Effector memory CD4-positive, alpha-beta T cell (primary cell): ENCODE measurements around the gene NFKBIE.

ENCODE experiments used
- DNase-seq, 3 donors: peaks; one replicate each; pipeline ENCODE4 v3.0.0-alpha.2; 2020
- H3K27ac ChIP-seq: 2 replicates; pipeline ENCODE4 v1.7.0; 2013; ENCODE audit warnings: mild to moderate bottlenecking, low read length, moderate library complexity; ENCODE audit not compliant: insufficient read depth, poor library complexity, severe bottlenecking
- H3K27me3 ChIP-seq: replicated peaks from 2 replicates; pipeline ENCODE4 v1.7.0; 2013; ENCODE audit warnings: mild to moderate bottlenecking, low read length; ENCODE audit not compliant: insufficient read depth, control insufficient read depth, poor library complexity, severe bottlenecking
- H3K36me3 ChIP-seq: 2 replicates; pipeline ENCODE4 v1.7.0; 2013; ENCODE audit warnings: mild to moderate bottlenecking, low read length, moderate library complexity; ENCODE audit not compliant: control insufficient read depth, insufficient read depth
- H3K4me1 ChIP-seq: 2 replicates; pipeline ENCODE4 v1.7.0; 2013; ENCODE audit warnings: low read length, mild to moderate bottlenecking; ENCODE audit not compliant: control insufficient read depth, insufficient read depth, poor library complexity, severe bottlenecking
- H3K4me3 ChIP-seq: 2 replicates; pipeline ENCODE4 v1.7.0; 2013; ENCODE audit warnings: low read length, low read depth, mild to moderate bottlenecking; ENCODE audit not compliant: insufficient read depth, poor library complexity, severe bottlenecking
- H3K9me3 ChIP-seq: 2 replicates; pipeline ENCODE4 v1.7.0; 2013; ENCODE audit warnings: mild to moderate bottlenecking, low read length, moderate library complexity; ENCODE audit not compliant: control insufficient read depth

Gene NFKBIE

DNA sequence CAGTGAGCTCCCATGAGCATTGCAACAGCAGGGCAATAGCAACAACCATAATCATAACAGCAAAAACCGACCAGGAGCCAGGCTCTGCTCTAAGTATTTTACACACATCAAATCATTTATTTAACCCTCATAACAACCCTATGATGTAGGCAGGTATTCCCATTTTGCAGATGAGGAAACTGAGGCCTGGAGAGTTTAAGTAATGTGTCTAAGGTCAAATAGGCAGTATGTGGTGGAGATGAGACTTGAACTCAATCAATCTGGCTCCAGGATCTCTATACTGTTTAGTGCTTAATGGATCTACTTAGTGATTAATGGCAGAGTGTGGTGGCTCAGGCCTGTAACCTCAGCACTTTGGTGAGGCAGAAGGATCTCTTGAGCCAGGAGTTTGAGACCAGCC lies 8.3 kb upstream of the NFKBIE start:
- Histone ChIP-seq H3K9me3 (no peaks in the 10 kb centered on the region), H3K4me3 (no peak overlapping the region), H3K27me3 (peaks cover 44% of the 10 kb centered on the region), H3K27ac (no peak overlapping the region), H3K4me1 (peaks cover 10% of the 10 kb centered on the region), H3K36me3 (no peaks in the 10 kb centered on the region)
- no peak for DNase-seq

DNA sequence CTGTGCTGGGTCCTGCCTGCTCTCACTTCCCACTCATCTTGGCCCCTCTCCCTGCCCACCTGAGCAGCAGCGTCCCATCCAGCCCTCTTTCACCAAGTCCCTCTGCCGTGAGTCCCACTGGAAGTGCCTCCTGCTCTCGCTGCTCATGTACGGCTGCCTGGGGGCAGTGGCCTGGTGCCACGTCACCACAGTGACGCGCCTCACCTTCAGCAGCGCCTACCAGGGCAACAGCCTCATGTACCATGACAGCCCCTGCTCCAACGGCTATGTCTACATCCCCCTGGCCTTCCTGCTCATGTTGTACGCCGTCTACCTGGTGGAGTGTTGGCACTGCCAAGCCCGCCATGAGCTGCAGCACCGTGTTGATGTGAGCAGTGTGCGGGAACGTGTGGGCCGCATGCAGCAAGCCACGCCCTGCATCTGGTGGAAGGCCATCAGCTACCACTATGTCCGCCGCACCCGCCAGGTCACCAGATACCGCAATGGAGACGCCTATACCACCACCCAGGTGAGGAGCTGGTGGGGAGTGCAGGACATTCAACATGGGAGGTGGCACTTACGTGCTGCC lies 7.7 kb upstream of the NFKBIE start:
- no peak overlapping the region for H3K27ac ChIP-seq
- no peak for DNase-seq
- no peaks in the 10 kb centered on the region for H3K9me3 ChIP-seq
- peaks cover 10% of the 10 kb centered on the region for H3K4me1 ChIP-seq
- no peak overlapping the region for H3K4me3 ChIP-seq
- no peaks in the 10 kb centered on the region for H3K36me3 ChIP-seq
- peaks cover 47% of the 10 kb centered on the region for H3K27me3 ChIP-seq

DNA sequence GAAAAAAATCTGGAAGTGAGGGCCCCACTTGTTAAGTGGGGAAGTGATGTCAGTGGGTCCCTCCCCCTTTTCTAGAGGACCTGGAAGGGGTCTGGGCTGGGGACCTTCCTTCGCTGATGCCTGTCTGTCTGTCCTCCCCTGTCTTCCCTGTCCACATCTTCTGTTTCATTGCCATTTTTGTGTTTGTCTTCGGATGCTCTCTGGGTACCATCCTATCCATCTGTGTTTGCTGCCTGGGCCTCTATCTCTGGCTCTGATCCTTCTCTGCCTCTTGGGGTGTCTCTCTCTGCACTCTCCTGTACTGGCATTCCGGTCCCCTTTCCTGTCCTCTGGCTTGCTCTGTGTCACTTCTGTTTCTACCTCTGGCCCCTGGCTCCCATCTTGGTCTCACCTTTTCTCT lies 7.2 kb upstream of the NFKBIE start:
- Histone ChIP-seq H3K36me3 (no peaks in the 10 kb centered on the region), H3K27me3 (peaks cover 47% of the 10 kb centered on the region), H3K27ac (no peak overlapping the region), H3K4me1 (peaks cover 10% of the 10 kb centered on the region), H3K9me3 (no peaks in the 10 kb centered on the region), H3K4me3 (no peak overlapping the region)
- DNase-seq = no peak

DNA sequence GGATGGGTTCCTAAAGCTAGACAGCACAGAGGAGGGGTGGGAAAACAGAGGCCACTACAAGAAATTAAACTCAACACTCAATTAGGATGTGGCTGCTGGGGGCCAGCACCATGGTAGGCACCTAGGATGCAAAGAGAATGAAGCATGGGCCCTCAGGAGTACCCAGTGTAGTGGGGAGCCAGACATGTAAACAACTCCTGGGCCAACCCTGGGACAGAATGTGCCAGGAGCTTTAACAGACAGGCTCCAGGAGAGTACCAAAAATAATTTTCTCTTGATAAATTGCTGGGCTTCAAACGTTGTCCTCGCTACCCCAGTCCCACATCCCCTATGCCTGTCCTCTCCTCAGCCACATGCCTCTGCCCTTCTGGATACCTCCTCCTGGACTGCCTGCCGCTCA lies 6.6 kb upstream of the NFKBIE start:
- peaks cover 45% of the 10 kb centered on the region for H3K27me3 ChIP-seq
- no peaks in the 10 kb centered on the region for H3K36me3 ChIP-seq
- peaks cover 10% of the 10 kb centered on the region for H3K4me1 ChIP-seq
- H3K27ac ChIP-seq = no peak overlapping the region
- no peaks in the 10 kb centered on the region for H3K9me3 ChIP-seq
- no peak overlapping the region for H3K4me3 ChIP-seq
- no peak for DNase-seq

DNA sequence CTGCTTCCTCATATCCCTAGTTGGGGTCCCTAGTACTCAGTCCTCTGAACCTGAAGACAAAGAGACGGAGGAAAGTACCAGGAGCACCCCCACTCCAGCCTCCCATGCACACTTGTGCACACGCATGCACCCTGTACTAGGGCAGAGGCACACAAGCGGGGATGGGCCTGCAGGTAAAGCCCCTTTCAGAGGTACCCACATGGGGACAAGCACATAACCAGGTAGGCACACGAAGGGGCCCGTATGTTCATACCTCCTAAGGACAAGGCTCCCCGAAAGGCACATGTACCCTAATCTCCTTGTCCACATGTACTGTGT lies 6.0 kb upstream of the NFKBIE start:
- Histone ChIP-seq H3K4me3 (no peak overlapping the region), H3K4me1 (peaks cover 9% of the 10 kb centered on the region), H3K9me3 (no peaks in the 10 kb centered on the region), H3K27ac (no peak overlapping the region), H3K36me3 (no peaks in the 10 kb centered on the region), H3K27me3 (peaks cover 39% of the 10 kb centered on the region)
- DNase-seq = no peak

DNA sequence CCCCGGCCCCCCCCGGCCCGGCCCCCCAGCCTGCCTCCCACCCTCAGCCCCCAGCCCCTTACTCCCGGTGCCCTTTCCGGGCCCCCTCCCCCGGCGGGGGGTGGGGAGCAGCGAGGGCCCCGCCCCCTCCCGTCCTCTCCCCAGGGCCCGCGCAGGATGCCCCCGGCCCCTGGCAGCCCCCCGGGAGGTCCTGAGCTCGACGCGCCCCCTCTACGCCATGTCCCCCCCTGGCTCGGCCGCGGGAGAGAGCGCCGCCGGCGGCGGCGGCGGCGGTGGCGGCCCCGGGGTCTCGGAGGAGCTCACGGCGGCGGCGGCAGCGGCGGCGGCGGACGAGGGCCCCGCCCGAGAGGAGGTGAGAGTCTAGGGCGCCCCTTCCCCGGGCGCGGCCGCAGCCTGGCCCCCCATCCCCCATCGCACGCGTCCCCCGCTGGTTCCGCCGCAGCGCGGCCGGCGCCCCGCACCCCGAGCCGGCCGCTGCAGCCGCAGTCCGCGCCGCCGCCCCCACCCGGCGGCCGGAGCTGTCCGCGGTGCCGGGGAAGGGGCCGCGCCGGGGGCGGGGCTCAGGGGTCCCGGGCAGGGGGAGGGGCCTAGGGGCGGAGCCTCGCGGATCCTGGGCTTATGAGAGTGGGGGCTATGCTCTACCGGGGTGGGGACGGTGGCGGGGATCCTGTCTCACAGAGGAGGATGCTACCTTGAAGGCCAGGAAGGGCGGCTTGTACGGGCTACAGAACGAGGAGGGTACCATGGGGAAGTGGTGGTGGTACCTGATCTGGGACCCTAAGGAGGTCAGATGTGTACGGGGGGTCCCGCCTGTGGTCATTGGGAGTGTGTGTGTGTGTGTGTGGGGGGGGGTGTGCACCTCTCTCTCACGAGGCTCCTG lies 5.4 kb upstream of the NFKBIE start:
- Histone ChIP-seq H3K27me3 (peaks cover 35% of the 10 kb centered on the region), H3K4me3 (no peak overlapping the region), H3K36me3 (no peaks in the 10 kb centered on the region), H3K27ac (no peak overlapping the region), H3K4me1 (peaks cover 5% of the 10 kb centered on the region), H3K9me3 (no peaks in the 10 kb centered on the region)
- DNase-seq = no peak

DNA sequence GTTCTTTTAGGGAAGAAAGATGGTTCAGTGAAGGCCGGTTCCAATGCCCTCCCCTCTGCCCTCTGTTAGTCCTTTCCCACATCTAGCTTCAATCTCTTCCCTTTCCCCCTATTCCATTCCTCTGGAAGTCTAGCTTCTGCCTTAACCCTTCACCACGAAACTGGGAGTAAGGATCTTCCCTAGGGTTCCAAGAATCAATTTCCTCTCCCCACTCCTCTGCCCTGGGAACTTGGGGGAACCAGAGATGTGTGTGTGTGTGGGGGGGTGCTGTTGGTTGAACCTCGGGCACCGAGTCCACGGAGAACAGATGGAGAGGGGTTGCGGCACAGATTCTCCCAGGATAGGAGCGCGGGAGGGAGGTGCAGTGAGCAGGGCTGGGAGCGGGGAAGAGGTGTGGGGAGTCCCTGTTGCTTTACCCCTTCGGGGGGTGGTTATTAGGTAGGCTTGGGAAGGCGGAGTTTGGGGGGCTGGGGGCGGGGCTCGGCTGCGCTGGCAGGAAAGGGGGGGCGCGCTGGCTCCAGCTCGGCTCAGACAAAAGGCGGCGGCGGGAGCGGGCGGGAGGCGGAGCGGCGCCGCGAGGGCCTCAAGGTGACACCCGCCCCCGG lies 4.7 kb upstream of the NFKBIE start, which contains the start of gene TMEM151B:
Gene TMEM151B (plus strand): TSS at position 530 of the 605 bp plus-strand sequence. CDS start 293 bp downstream, outside the sequence.
- no peak for DNase-seq
- Histone ChIP-seq H3K4me3 (no peak within 1 kb of the TSS), H3K27ac (no peak within 1 kb of the TSS), H3K27me3 (peaks cover 30% of the 10 kb centered on the region), H3K36me3 (no peaks in the 10 kb centered on the region), H3K9me3 (no peaks in the 10 kb centered on the region), H3K4me1 (peaks cover 5% of the 10 kb centered on the region)

DNA sequence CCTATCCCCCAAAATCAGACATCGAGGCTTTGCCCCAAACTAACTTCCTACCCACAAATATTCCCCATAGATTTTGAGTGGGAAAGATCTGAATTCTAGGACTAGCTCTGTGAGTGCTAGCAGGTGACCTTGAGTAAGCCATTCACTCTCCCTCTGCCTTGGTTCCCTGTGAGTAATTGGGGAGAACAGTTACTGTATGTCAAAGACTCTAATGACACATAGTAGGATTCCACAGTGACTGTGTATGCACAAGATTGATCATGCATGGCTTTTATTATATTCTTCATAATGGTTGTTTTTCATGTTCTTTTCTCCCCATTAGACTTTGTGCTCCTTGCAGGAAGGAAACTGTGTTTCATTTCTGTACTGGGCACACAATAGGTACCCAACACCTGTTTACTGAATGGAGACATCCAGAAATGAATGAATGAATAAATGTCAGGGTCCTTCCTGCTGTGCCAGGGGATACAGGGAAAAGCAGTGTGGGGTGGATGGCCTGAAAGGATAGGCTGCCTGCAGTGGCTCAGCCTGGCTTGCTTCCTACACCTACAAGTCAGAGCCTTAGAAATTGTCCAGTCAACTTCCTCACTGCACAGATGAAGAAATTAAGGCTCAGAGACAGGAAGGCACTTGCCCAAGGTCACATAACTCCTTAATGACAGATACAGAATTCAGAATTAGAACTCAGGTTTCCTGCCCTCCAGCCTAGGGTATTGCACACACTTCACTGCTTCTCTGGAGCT lies 4.0 kb upstream of the NFKBIE start:
- peaks cover 9% of the 10 kb centered on the region for H3K4me1 ChIP-seq
- DNase-seq = no peak
- no peak overlapping the region for H3K4me3 ChIP-seq
- no peaks in the 10 kb centered on the region for H3K9me3 ChIP-seq
- no peaks in the 10 kb centered on the region for H3K36me3 ChIP-seq
- H3K27me3 ChIP-seq = peaks cover 27% of the 10 kb centered on the region
- H3K27ac ChIP-seq = no peak overlapping the region

DNA sequence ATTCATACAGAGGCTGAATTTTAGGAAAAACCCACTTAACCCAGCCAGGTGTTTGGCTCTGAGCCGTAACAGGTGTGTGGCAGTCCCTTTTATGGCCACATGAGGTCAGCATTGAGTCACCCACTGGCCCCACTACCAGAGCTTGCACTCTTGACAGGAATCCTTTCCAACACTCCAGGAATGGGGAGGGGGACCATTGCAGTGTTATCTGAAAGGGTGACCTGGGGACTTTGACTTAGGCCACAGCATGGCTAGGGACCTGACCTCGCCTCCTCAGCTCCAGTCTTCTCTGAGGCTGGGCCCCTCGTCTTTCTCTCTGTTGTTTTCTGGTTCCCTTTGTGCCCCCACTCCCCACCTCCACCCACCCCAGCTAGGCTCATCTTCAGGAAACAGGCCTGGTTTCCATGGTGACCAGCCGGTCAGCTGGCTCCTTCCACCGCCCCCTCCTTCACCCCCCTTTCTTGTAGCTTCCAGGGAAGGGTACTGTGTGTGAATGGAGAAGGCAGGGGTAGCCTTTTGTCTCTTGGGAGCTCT lies 2.8 kb upstream of the NFKBIE start:
- no peak overlapping the region for H3K4me3 ChIP-seq
- peaks cover 26% of the 10 kb centered on the region for H3K27me3 ChIP-seq
- no peaks in the 10 kb centered on the region for H3K9me3 ChIP-seq
- H3K4me1 ChIP-seq = peaks cover 21% of the 10 kb centered on the region
- H3K36me3 ChIP-seq = no peaks in the 10 kb centered on the region
- H3K27ac ChIP-seq = no peak overlapping the region
- peak; percentile 39 to 51 (median 41) for DNase-seq
